Epidermal melanocyte (primary cell): ENCODE measurements around the gene SLAMF7.
"Not testable (repeated sequence)": the region's sequence is repeated elsewhere in the genome, so short reads cannot be mapped to it uniquely, and the experiment has no call there.

Source experiments
- DNase-seq: peaks from one replicate; pipeline ENCODE4 v3.0.0; 2011; ENCODE audit warnings: low spot score; ENCODE audit not compliant: insufficient read length

Gene SLAMF7

GRCh38 chr1:160739098-160739511 is at the start of gene SLAMF7:
Gene SLAMF7, plus strand, starts transcription at chr1:160739247. Its CDS starts 55 bp downstream, at chr1:160739302.
- DNase-seq: no peak

GRCh38 chr1:160692390-160692789 is 46.7 kb upstream of the SLAMF7 start:
- DNase-seq: not testable (repeated sequence)

GRCh38 chr1:160702100-160702499 is 36.9 kb upstream of the SLAMF7 start:
- no peak for DNase-seq

- no peak for DNase-seq
Measured at GRCh38 chr1:160704250-160704649, 34.8 kb upstream of the SLAMF7 start.

GRCh38 chr1:160705212-160705621 is 33.8 kb upstream of the SLAMF7 start:
- not testable (repeated sequence) for DNase-seq

- DNase-seq: no peak
Measured at GRCh38 chr1:160705742-160706141, 33.3 kb upstream of the SLAMF7 start.

- no peak for DNase-seq
Measured at GRCh38 chr1:160706526-160707235, 32.4 kb upstream of the SLAMF7 start.

GRCh38 chr1:160707236-160708064 is 31.6 kb upstream of the SLAMF7 start:
- DNase-seq: no peak

- no peak for DNase-seq
Measured at GRCh38 chr1:160708118-160708517, 30.9 kb upstream of the SLAMF7 start.

GRCh38 chr1:160708801-160709200 is 30.2 kb upstream of the SLAMF7 start:
- no peak for DNase-seq

GRCh38 chr1:160709715-160710114 is 29.3 kb upstream of the SLAMF7 start:
- DNase-seq: no peak

GRCh38 chr1:160710517-160711252 is 28.4 kb upstream of the SLAMF7 start:
- DNase-seq: no peak

- no peak for DNase-seq
Measured at GRCh38 chr1:160711276-160711601, 27.8 kb upstream of the SLAMF7 start.

- no peak for DNase-seq
Measured at GRCh38 chr1:160711602-160712311, 27.3 kb upstream of the SLAMF7 start, which contains the start of gene CD48. Gene CD48, minus strand, starts transcription at chr1:160711822. Its CDS starts 59 bp downstream, at chr1:160711763.

GRCh38 chr1:160712525-160713080 is 26.4 kb upstream of the SLAMF7 start:
- DNase-seq: not testable (repeated sequence)

- no peak for DNase-seq
Measured at GRCh38 chr1:160713161-160713560, 25.9 kb upstream of the SLAMF7 start.

GRCh38 chr1:160714034-160714648 is 24.9 kb upstream of the SLAMF7 start:
- not testable (repeated sequence) for DNase-seq

- DNase-seq: no peak
Measured at GRCh38 chr1:160716013-160716412, 23.0 kb upstream of the SLAMF7 start.

- no peak for DNase-seq
Measured at GRCh38 chr1:160717306-160717705, 21.7 kb upstream of the SLAMF7 start.

GRCh38 chr1:160718210-160718609 is 20.8 kb upstream of the SLAMF7 start:
- DNase-seq: no peak
